ENCODE measurements around the gene VIPR2.

Gene VIPR2

GRCh38 chr7:159143780-159144757 lies 598 bp downstream of the VIPR2 start:
- ChIA-PET POLR2A (no interaction called here), CTCF (no interaction called here)
- H3K36me3 ChIP-seq (ENCODE audit: control insufficient read depth in 4 of 4, insufficient read depth in 4 of 4, low read length in 3 of 4): no peaks in the 10 kb centered on the region
- H3K4me3 ChIP-seq (ENCODE audit: control insufficient read depth in 1 of 7, extremely low read depth in 1 of 7, insufficient read depth in 4 of 7, low read depth in 2 of 7, low read length in 6 of 7): peak overlapping the region in 6 of 7 experiments; percentile 32 to 69 (median 58)
- H3K27me3 ChIP-seq (replicated peaks in 2 of 5; ENCODE audit: control insufficient read depth in 4 of 5, insufficient read depth in 5 of 5, low read length in 4 of 5): peaks cover 14 to 74% (median 29%) of the 10 kb centered on the region in 5 experiments
- H3K4me1 ChIP-seq (ENCODE audit: control extremely low read depth in 1 of 4, control insufficient read depth in 4 of 4, insufficient read depth in 4 of 4, low read length in 3 of 4): peaks cover 0 to 16% (median 10%) of the 10 kb centered on the region in 4 experiments
- H3K27ac ChIP-seq (ENCODE audit: insufficient read depth in 1 of 2, low read depth in 1 of 2, low read length in 2 of 2, poor library complexity in 1 of 2, severe bottlenecking in 2 of 2): no peak overlapping the region
- 1% methylated on average over 82 of the region's 97 CpGs for WGBS (ENCODE audit: insufficient coverage)
- peaks cover 0 to 3% (median 2%) of the 10 kb centered on the region in 5 experiments for H3K9me3 ChIP-seq (ENCODE audit: control extremely low read depth in 1 of 5, control insufficient read depth in 4 of 5, insufficient read depth in 2 of 5, low read depth in 1 of 5, low read length in 4 of 5)
- peak in 2 of 3 donors; percentile 25 to 26 for DNase-seq

GRCh38 chr7:159142730-159143129 lies 1.9 kb downstream of the VIPR2 start:
- POLR2A ChIA-PET: no interaction called here
- Histone ChIP-seq H3K4me3 (ENCODE audit: control insufficient read depth in 1 of 7, extremely low read depth in 1 of 7, insufficient read depth in 4 of 7, low read depth in 2 of 7, low read length in 6 of 7) (no peak overlapping the region), H3K27me3 (replicated peaks in 2 of 5; ENCODE audit: control insufficient read depth in 4 of 5, insufficient read depth in 5 of 5, low read length in 4 of 5) (peaks cover 14 to 81% (median 29%) of the 10 kb centered on the region in 5 experiments), H3K36me3 (ENCODE audit: control insufficient read depth in 4 of 4, insufficient read depth in 4 of 4, low read length in 3 of 4) (no peaks in the 10 kb centered on the region), H3K27ac (ENCODE audit: insufficient read depth in 1 of 2, low read depth in 1 of 2, low read length in 2 of 2, poor library complexity in 1 of 2, severe bottlenecking in 2 of 2) (no peak overlapping the region), H3K9me3 (ENCODE audit: control extremely low read depth in 1 of 5, control insufficient read depth in 4 of 5, insufficient read depth in 2 of 5, low read depth in 1 of 5, low read length in 4 of 5) (peaks cover 0 to 6% (median 2%) of the 10 kb centered on the region in 5 experiments), H3K4me1 (ENCODE audit: control extremely low read depth in 1 of 4, control insufficient read depth in 4 of 4, insufficient read depth in 4 of 4, low read length in 3 of 4) (peaks cover 0 to 16% (median 10%) of the 10 kb centered on the region in 4 experiments)
- DNase-seq: no peak
- 30% methylated on average over 9 of the region's 10 CpGs for WGBS (ENCODE audit: insufficient coverage)
- CTCF ChIA-PET: no interaction called here

GRCh38 chr7:159142199-159142598 lies 2.5 kb downstream of the VIPR2 start:
- H3K4me1 ChIP-seq (ENCODE audit: control extremely low read depth in 1 of 4, control insufficient read depth in 4 of 4, insufficient read depth in 4 of 4, low read length in 3 of 4): peaks cover 0 to 16% (median 10%) of the 10 kb centered on the region in 4 experiments
- CTCF ChIA-PET: no interaction called here
- H3K27me3 ChIP-seq (replicated peaks in 2 of 5; ENCODE audit: control insufficient read depth in 4 of 5, insufficient read depth in 5 of 5, low read length in 4 of 5): peaks cover 14 to 84% (median 29%) of the 10 kb centered on the region in 5 experiments
- POLR2A ChIA-PET: no interaction called here
- peaks cover 0 to 6% (median 2%) of the 10 kb centered on the region in 5 experiments for H3K9me3 ChIP-seq (ENCODE audit: control extremely low read depth in 1 of 5, control insufficient read depth in 4 of 5, insufficient read depth in 2 of 5, low read depth in 1 of 5, low read length in 4 of 5)
- H3K36me3 ChIP-seq (ENCODE audit: control insufficient read depth in 4 of 4, insufficient read depth in 4 of 4, low read length in 3 of 4): no peaks in the 10 kb centered on the region
- H3K4me3 ChIP-seq (ENCODE audit: control insufficient read depth in 1 of 7, extremely low read depth in 1 of 7, insufficient read depth in 4 of 7, low read depth in 2 of 7, low read length in 6 of 7): no peak overlapping the region
- no peak overlapping the region for H3K27ac ChIP-seq (ENCODE audit: insufficient read depth in 1 of 2, low read depth in 1 of 2, low read length in 2 of 2, poor library complexity in 1 of 2, severe bottlenecking in 2 of 2)
- no peak for DNase-seq
- WGBS (ENCODE audit: insufficient coverage): 81% methylated on average over 5 of the region's 5 CpGs

GRCh38 chr7:159141660-159142059 lies 3.0 kb downstream of the VIPR2 start:
- Histone ChIP-seq H3K4me1 (ENCODE audit: control extremely low read depth in 1 of 4, control insufficient read depth in 4 of 4, insufficient read depth in 4 of 4, low read length in 3 of 4) (peaks cover 0 to 16% (median 10%) of the 10 kb centered on the region in 4 experiments), H3K27ac (ENCODE audit: insufficient read depth in 1 of 2, low read depth in 1 of 2, low read length in 2 of 2, poor library complexity in 1 of 2, severe bottlenecking in 2 of 2) (no peak overlapping the region), H3K4me3 (ENCODE audit: control insufficient read depth in 1 of 7, extremely low read depth in 1 of 7, insufficient read depth in 4 of 7, low read depth in 2 of 7, low read length in 6 of 7) (no peak overlapping the region), H3K9me3 (ENCODE audit: control extremely low read depth in 1 of 5, control insufficient read depth in 4 of 5, insufficient read depth in 2 of 5, low read depth in 1 of 5, low read length in 4 of 5) (peaks cover 0 to 6% (median 2%) of the 10 kb centered on the region in 5 experiments), H3K27me3 (replicated peaks in 2 of 5; ENCODE audit: control insufficient read depth in 4 of 5, insufficient read depth in 5 of 5, low read length in 4 of 5) (peaks cover 14 to 90% (median 29%) of the 10 kb centered on the region in 5 experiments), H3K36me3 (ENCODE audit: control insufficient read depth in 4 of 4, insufficient read depth in 4 of 4, low read length in 3 of 4) (no peaks in the 10 kb centered on the region)
- POLR2A ChIA-PET: no interaction called here
- peak in 2 of 3 donors; percentile 8 to 12 for DNase-seq
- 45% methylated on average over 1 of the region's 6 CpGs for WGBS (ENCODE audit: insufficient coverage)
- CTCF ChIA-PET: no interaction called here

- H3K4me3 ChIP-seq (ENCODE audit: control insufficient read depth in 1 of 7, extremely low read depth in 1 of 7, insufficient read depth in 4 of 7, low read depth in 2 of 7, low read length in 6 of 7): no peak overlapping the region
- H3K27ac ChIP-seq (ENCODE audit: insufficient read depth in 1 of 2, low read depth in 1 of 2, low read length in 2 of 2, poor library complexity in 1 of 2, severe bottlenecking in 2 of 2): no peak overlapping the region
- H3K36me3 ChIP-seq (ENCODE audit: control insufficient read depth in 4 of 4, insufficient read depth in 4 of 4, low read length in 3 of 4): no peaks in the 10 kb centered on the region
- H3K9me3 ChIP-seq (ENCODE audit: control extremely low read depth in 1 of 5, control insufficient read depth in 4 of 5, insufficient read depth in 2 of 5, low read depth in 1 of 5, low read length in 4 of 5): peaks cover 0 to 6% (median 2%) of the 10 kb centered on the region in 5 experiments
- POLR2A ChIA-PET: no interaction called here
- peaks cover 11 to 93% (median 29%) of the 10 kb centered on the region in 5 experiments for H3K27me3 ChIP-seq (replicated peaks in 2 of 5; ENCODE audit: control insufficient read depth in 4 of 5, insufficient read depth in 5 of 5, low read length in 4 of 5)
- CTCF ChIA-PET: no interaction called here
- peaks cover 0 to 16% (median 10%) of the 10 kb centered on the region in 4 experiments for H3K4me1 ChIP-seq (ENCODE audit: control extremely low read depth in 1 of 4, control insufficient read depth in 4 of 4, insufficient read depth in 4 of 4, low read length in 3 of 4)
- no peak for DNase-seq
- WGBS (ENCODE audit: insufficient coverage): 83% methylated on average over 13 of the region's 14 CpGs
Observed at GRCh38 chr7:159141167-159141566, 3.5 kb downstream of the VIPR2 start.

- 94% methylated on average over 14 of the region's 23 CpGs for WGBS (ENCODE audit: insufficient coverage)
- Histone ChIP-seq H3K9me3 (ENCODE audit: control extremely low read depth in 1 of 5, control insufficient read depth in 4 of 5, insufficient read depth in 2 of 5, low read depth in 1 of 5, low read length in 4 of 5) (peaks cover 0 to 6% (median 2%) of the 10 kb centered on the region in 5 experiments), H3K4me1 (ENCODE audit: control extremely low read depth in 1 of 4, control insufficient read depth in 4 of 4, insufficient read depth in 4 of 4, low read length in 3 of 4) (peaks cover 0 to 14% (median 10%) of the 10 kb centered on the region in 4 experiments), H3K4me3 (ENCODE audit: control insufficient read depth in 1 of 7, extremely low read depth in 1 of 7, insufficient read depth in 4 of 7, low read depth in 2 of 7, low read length in 6 of 7) (no peak overlapping the region), H3K36me3 (ENCODE audit: control insufficient read depth in 4 of 4, insufficient read depth in 4 of 4, low read length in 3 of 4) (no peaks in the 10 kb centered on the region), H3K27me3 (replicated peaks in 2 of 5; ENCODE audit: control insufficient read depth in 4 of 5, insufficient read depth in 5 of 5, low read length in 4 of 5) (peaks cover 7 to 89% (median 23%) of the 10 kb centered on the region in 5 experiments), H3K27ac (ENCODE audit: insufficient read depth in 1 of 2, low read depth in 1 of 2, low read length in 2 of 2, poor library complexity in 1 of 2, severe bottlenecking in 2 of 2) (no peak overlapping the region)
- ChIA-PET POLR2A (no interaction called here), CTCF (no interaction called here)
- no peak for DNase-seq
Observed at GRCh38 chr7:159140170-159140910, 4.3 kb downstream of the VIPR2 start.
